ENCODE measurements around the gene LSM7.
"Not testable (repeated sequence)": the region's sequence is repeated elsewhere in the genome, so short reads cannot be mapped to it uniquely, and the experiment has no call there.

The LSM7 gene

GRCh38 chr19:2355168-2356035, 27.0 kb upstream of the LSM7 start:
- no peak for DNase-seq

GRCh38 chr19:2354670-2355069, 26.3 kb upstream of the LSM7 start:
- DNase-seq = no peak

- no peak for DNase-seq
Observed at GRCh38 chr19:2353887-2354592, 25.7 kb upstream of the LSM7 start.

GRCh38 chr19:2353159-2353886, 24.9 kb upstream of the LSM7 start:
- no peak for DNase-seq

GRCh38 chr19:2352121-2352520, 23.7 kb upstream of the LSM7 start:
- no peak for DNase-seq

- DNase-seq = no peak
Observed at GRCh38 chr19:2351591-2351990, 23.2 kb upstream of the LSM7 start.

GRCh38 chr19:2350656-2351055, 22.3 kb upstream of the LSM7 start:
- DNase-seq = no peak

- DNase-seq = not testable (repeated sequence)
Observed at GRCh38 chr19:2349818-2350217, 21.4 kb upstream of the LSM7 start.

- no peak for DNase-seq
Observed at GRCh38 chr19:2345794-2346663, 17.6 kb upstream of the LSM7 start.

GRCh38 chr19:2345076-2345475, 16.7 kb upstream of the LSM7 start:
- no peak for DNase-seq

- no peak for DNase-seq
Observed at GRCh38 chr19:2344381-2344870, 16.0 kb upstream of the LSM7 start.

GRCh38 chr19:2343289-2343982, 15.1 kb upstream of the LSM7 start:
- DNase-seq = no peak

GRCh38 chr19:2342656-2343288, 14.4 kb upstream of the LSM7 start:
- DNase-seq = no peak

GRCh38 chr19:2341982-2342381, 13.6 kb upstream of the LSM7 start:
- no peak for DNase-seq

- no peak for DNase-seq
Observed at GRCh38 chr19:2341244-2341751, 12.9 kb upstream of the LSM7 start.

- no peak for DNase-seq
Observed at GRCh38 chr19:2340496-2341243, 12.3 kb upstream of the LSM7 start.

- DNase-seq = no peak
Observed at GRCh38 chr19:2339644-2340310, 11.4 kb upstream of the LSM7 start.

- DNase-seq = no peak
Observed at GRCh38 chr19:2338751-2339643, 10.6 kb upstream of the LSM7 start.

Measured in inflammatory macrophage (primary cell).